SK-N-SH treated with all-trans-retinoic acid at 6 μM for 48 hours (cell line): Measurements from ENCODE around the gene RAPGEFL1.
A peak's percentile ranks its signal among the peaks of the same experiment; 100 is the strongest.

Experiments used
- ATAC-seq: fragments of 200-7000 bp; cut with Tn5 transposase; 3 replicates; pipeline ENCODE4 v1.9.1; 2020; ENCODE audit warnings: mild to moderate bottlenecking, moderate library complexity
- ARNTL ChIP-seq: fragments of 450-650 bp; formaldehyde crosslinking; IDR thresholded peaks from 2 replicates; pipeline ENCODE4 v1.5.0; 2020; ENCODE audit warnings: low read depth, mild to moderate bottlenecking, moderate library complexity, borderline replicate concordance
- BACH2 ChIP-seq: fragments of 250-450 bp; sonication (Bioruptor Pico); IDR thresholded peaks from 2 replicates; pipeline ENCODE4 v1.9.0; 2021; ENCODE audit warnings: mild to moderate bottlenecking, borderline replicate concordance
- CSDC2 ChIP-seq: fragments of 250-450 bp; sonication (Bioruptor Pico); IDR thresholded peaks from 2 replicates; pipeline ENCODE4 v1.5.0; 2020; ENCODE audit warnings: mild to moderate bottlenecking, moderate library complexity
- ESRRG ChIP-seq: fragments of 250-450 bp; sonication (Bioruptor Pico); IDR thresholded peaks from 2 replicates; pipeline ENCODE4 v1.6.1; 2021; ENCODE audit warnings: mild to moderate bottlenecking
- GLIS3 ChIP-seq: fragments of 250-450 bp; sonication (Bioruptor Pico); IDR thresholded peaks from 2 replicates; pipeline ENCODE4 v1.5.0; 2020; ENCODE audit warnings: mild to moderate bottlenecking, moderate library complexity
- ISL1 ChIP-seq: fragments of 250-450 bp; sonication (Bioruptor Pico); IDR thresholded peaks from 2 replicates; pipeline ENCODE4 v2.1.2; 2022; ENCODE audit warnings: mild to moderate bottlenecking, moderate library complexity
- OSR1 ChIP-seq: fragments of 250-450 bp; sonication (Bioruptor Pico); IDR thresholded peaks from 2 replicates; pipeline ENCODE4 v1.8.0; 2022; ENCODE audit warnings: moderate library complexity, mild to moderate bottlenecking, inconsistent platforms
- PATZ1 ChIP-seq: fragments of 250-450 bp; sonication (Bioruptor Pico); IDR thresholded peaks from 2 replicates; pipeline ENCODE4 v1.8.0; 2020; ENCODE audit warnings: mild to moderate bottlenecking, moderate library complexity, borderline replicate concordance
- PPARA ChIP-seq: fragments of 250-450 bp; sonication (Bioruptor Pico); IDR thresholded peaks from 2 replicates; pipeline ENCODE4 v1.5.0; 2020; ENCODE audit warnings: mild to moderate bottlenecking, borderline replicate concordance
- RARB ChIP-seq: fragments of 250-450 bp; sonication (Bioruptor Pico); IDR thresholded peaks from 2 replicates; pipeline ENCODE4 v1.8.0; 2021; ENCODE audit warnings: mild to moderate bottlenecking, moderate library complexity
- SNAI2 ChIP-seq: fragments of 250-450 bp; sonication (Bioruptor Pico); IDR thresholded peaks from 2 replicates; pipeline ENCODE4 v1.5.0; 2020; ENCODE audit warnings: mild to moderate bottlenecking, moderate library complexity
- TCF4 ChIP-seq: fragments of 250-450 bp; sonication (Bioruptor Pico); IDR thresholded peaks from 2 replicates; pipeline ENCODE4 v1.8.0; 2021; ENCODE audit warnings: mild to moderate bottlenecking, moderate library complexity, borderline replicate concordance
- TOX ChIP-seq: fragments of 250-450 bp; sonication (Bioruptor Pico); IDR thresholded peaks from 2 replicates; pipeline ENCODE4 v1.8.0; 2021; ENCODE audit warnings: mild to moderate bottlenecking, moderate library complexity, borderline replicate concordance
- TSHZ2 ChIP-seq: fragments of 250-450 bp; sonication (Bioruptor Pico); IDR thresholded peaks from 2 replicates; pipeline ENCODE4 v1.5.0; 2020; ENCODE audit warnings: mild to moderate bottlenecking, moderate library complexity
- ZC3H10 ChIP-seq: fragments of 250-450 bp; sonication (Bioruptor Pico); IDR thresholded peaks from 2 replicates; pipeline ENCODE4 v1.5.1; 2021; ENCODE audit warnings: mild to moderate bottlenecking, moderate library complexity
- ZFP3 ChIP-seq: fragments of 250-450 bp; sonication (Bioruptor Pico); IDR thresholded peaks from 2 replicates; pipeline ENCODE4 v1.5.0; 2020; ENCODE audit warnings: mild to moderate bottlenecking, moderate library complexity
- ZFP30 ChIP-seq: fragments of 450-650 bp; formaldehyde crosslinking; IDR thresholded peaks from 2 replicates; pipeline ENCODE4 v1.5.0; 2022; ENCODE audit warnings: mild to moderate bottlenecking, moderate library complexity
- ZNF565 ChIP-seq: fragments of 450-650 bp; formaldehyde crosslinking; conservative IDR thresholded peaks from 2 replicates; pipeline ENCODE4 v1.5.0; 2020; ENCODE audit warnings: low read depth, mild to moderate bottlenecking, moderate library complexity
- ZNF70 ChIP-seq: fragments of 450-650 bp; formaldehyde crosslinking; IDR thresholded peaks from 2 replicates; pipeline ENCODE4 v1.5.0; 2020; ENCODE audit warnings: mild to moderate bottlenecking, moderate library complexity
- ZNF8 ChIP-seq: fragments of 450-650 bp; formaldehyde crosslinking; IDR thresholded peaks from 2 replicates; pipeline ENCODE4 v1.5.0; 2020; ENCODE audit warnings: mild to moderate bottlenecking, moderate library complexity
- TF ChIP-seq, protein P1 (sequence below): fragments of 250-450 bp; sonication (Bioruptor Pico); IDR thresholded peaks from 2 replicates; pipeline ENCODE4 v1.5.1; 2020; ENCODE audit warnings: low read depth, mild to moderate bottlenecking, moderate library complexity

Gene RAPGEFL1

DNA sequence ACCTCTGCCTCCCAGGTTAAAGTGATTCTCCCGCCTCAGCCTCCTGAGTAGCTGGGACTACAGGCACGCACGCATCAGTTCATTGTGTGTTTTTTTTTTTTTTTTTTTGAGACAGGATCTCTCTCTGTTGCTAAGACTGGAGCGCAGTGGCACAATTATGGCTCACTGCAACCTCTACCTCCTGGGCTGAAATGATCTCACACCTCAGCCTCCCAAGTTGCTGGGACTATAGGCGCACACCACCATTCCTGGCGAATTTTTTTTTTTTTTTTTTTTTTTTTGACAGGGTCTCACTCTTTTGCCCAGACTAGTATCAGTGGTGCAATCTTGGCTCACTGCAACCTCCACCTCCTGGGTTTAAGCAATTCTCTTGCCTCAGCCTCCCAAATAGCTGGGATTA lies 17.8 kb upstream of the RAPGEFL1 start:
- TF ChIP-seq ZFP30 (CRISPR knock-in tag) (no peak), TOX (CRISPR knock-in tag) (no peak), TCF4 (no peak), TSHZ2 (no peak), SNAI2 (CRISPR knock-in tag) (no peak), ESRRG (no peak), PATZ1 (no peak), ZFP3 (CRISPR knock-in tag) (no peak), ISL1 (CRISPR knock-in tag) (no peak), BACH2 (CRISPR knock-in tag) (no peak), OSR1 (CRISPR knock-in tag) (no peak), CSDC2 (CRISPR knock-in tag) (no peak), ZC3H10 (no peak), PPARA (CRISPR knock-in tag) (no peak), RARB (CRISPR knock-in tag) (no peak)
- TF ChIP-seq, protein P1, sequence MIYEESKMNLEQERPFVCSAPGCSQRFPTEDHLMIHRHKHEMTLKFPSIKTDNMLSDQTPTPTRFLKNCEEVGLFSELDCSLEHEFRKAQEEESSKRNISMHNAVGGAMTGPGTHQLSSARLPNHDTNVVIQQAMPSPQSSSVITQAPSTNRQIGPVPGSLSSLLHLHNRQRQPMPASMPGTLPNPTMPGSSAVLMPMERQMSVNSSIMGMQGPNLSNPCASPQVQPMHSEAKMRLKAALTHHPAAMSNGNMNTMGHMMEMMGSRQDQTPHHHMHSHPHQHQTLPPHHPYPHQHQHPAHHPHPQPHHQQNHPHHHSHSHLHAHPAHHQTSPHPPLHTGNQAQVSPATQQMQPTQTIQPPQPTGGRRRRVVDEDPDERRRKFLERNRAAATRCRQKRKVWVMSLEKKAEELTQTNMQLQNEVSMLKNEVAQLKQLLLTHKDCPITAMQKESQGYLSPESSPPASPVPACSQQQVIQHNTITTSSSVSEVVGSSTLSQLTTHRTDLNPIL (CRISPR knock-in tag) = no peak
- TF ChIP-seq, all 23 proteins: peak for 0
- no peak for ATAC-seq

DNA sequence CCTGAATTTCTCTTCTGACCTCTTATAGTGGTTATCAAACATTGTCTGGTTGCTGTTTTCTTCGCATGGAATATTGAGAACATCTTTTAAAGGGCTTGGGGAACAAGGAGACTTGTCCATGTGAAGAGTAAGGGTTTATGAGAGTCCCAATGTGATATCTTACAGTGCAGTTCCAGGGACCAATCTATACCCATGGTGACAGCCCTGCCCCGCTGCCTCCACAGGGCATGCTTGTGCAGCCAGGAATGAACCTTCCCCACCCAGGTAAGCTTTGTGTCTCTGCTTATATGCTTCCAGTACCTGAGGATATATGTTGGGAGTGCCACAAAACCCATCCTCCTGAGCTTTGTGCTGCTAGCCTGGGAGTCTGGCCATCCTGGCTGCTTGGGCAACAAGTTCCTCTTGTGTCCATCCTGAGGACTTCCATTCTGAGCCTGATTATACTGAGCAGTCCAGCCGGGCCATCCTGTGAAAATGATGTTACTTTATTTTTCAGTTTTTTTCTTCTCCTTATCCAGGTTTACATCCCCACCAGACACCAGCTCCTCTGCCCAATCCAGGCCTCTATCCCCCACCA lies 9.5 kb upstream of the RAPGEFL1 start:
- ATAC-seq = no peak; the same call in 1 of the 3 replicates
- no peak for TF ChIP-seq PATZ1
- TF ChIP-seq ISL1 (CRISPR knock-in tag) = no peak
- no peak for TF ChIP-seq TOX (CRISPR knock-in tag)
- no peak for TF ChIP-seq ZFP3 (CRISPR knock-in tag)
- no peak for TF ChIP-seq TCF4
- no peak for TF ChIP-seq SNAI2 (CRISPR knock-in tag)
- TF ChIP-seq ZC3H10 = no peak
- TF ChIP-seq ZNF8 = no peak
- TF ChIP-seq BACH2 (CRISPR knock-in tag) = no peak
- no peak for TF ChIP-seq ARNTL (CRISPR knock-in tag)
- no peak for TF ChIP-seq ZNF70 (CRISPR knock-in tag)

- TF ChIP-seq ZNF565 = no peak
- no peak for TF ChIP-seq OSR1 (CRISPR knock-in tag)
- TF ChIP-seq ESRRG = no peak
- no peak for TF ChIP-seq ZFP30 (CRISPR knock-in tag)
- ATAC-seq = peak; percentile 89
Observed at GRCh38 chr17:40168262-40168832, 8.9 kb upstream of the RAPGEFL1 start.

- ATAC-seq = no peak
- TF ChIP-seq ARNTL (CRISPR knock-in tag) (no peak), BACH2 (CRISPR knock-in tag) (no peak), SNAI2 (CRISPR knock-in tag) (no peak), OSR1 (CRISPR knock-in tag) (no peak), GLIS3 (CRISPR knock-in tag) (no peak), CSDC2 (CRISPR knock-in tag) (no peak), PATZ1 (no peak), TSHZ2 (no peak), TCF4 (no peak)
- TF ChIP-seq, protein P1 (CRISPR knock-in tag) = no peak
Observed at GRCh38 chr17:40170325-40170724, 6.9 kb upstream of the RAPGEFL1 start.
